Body of pancreas (tissue), 4 donors: ENCODE data around the gene MRGPRG.

ENCODE experiments used
- POLR2A ChIP-seq, 3 donors: fragments of 450-650 bp; IDR thresholded peaks; one replicate each; pipeline ENCODE4 v1.6.1; 2016; ENCODE audit warnings: antibody characterized with exemption in 3 of 3, mild to moderate bottlenecking in 2 of 3
- TF ChIP-seq, protein P1 (sequence below), 7 experiments: fragments of 450-650 bp in 4 of 7; fragments of 200-600 bp in 3 of 7; sonication (generic) in 3 of 7; IDR thresholded peaks; one replicate each; pipeline ENCODE4 v1.5.1; 2016 to 2019; ENCODE audit warnings: antibody characterized with exemption in 7 of 7

- TF ChIP-seq, protein P1, sequence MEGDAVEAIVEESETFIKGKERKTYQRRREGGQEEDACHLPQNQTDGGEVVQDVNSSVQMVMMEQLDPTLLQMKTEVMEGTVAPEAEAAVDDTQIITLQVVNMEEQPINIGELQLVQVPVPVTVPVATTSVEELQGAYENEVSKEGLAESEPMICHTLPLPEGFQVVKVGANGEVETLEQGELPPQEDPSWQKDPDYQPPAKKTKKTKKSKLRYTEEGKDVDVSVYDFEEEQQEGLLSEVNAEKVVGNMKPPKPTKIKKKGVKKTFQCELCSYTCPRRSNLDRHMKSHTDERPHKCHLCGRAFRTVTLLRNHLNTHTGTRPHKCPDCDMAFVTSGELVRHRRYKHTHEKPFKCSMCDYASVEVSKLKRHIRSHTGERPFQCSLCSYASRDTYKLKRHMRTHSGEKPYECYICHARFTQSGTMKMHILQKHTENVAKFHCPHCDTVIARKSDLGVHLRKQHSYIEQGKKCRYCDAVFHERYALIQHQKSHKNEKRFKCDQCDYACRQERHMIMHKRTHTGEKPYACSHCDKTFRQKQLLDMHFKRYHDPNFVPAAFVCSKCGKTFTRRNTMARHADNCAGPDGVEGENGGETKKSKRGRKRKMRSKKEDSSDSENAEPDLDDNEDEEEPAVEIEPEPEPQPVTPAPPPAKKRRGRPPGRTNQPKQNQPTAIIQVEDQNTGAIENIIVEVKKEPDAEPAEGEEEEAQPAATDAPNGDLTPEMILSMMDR (IDR thresholded peaks at IDR 0.05): no peak
- no peak for TF ChIP-seq POLR2A (IDR thresholded peaks at IDR 0.05)
Measured at GRCh38 chr11:3218483-3219280, at the start of gene MRGPRG.
